SK-N-SH (cell line): ENCODE measurements around the gene NIPAL3. TPM values are rescaled to one million over a fixed set of nuclear protein-coding genes. Genes with fewer than 3 reads are reported as not detected.

Source experiments
- CTCF ChIA-PET: fragments of 300-600, 350-600 bp; formaldehyde crosslinking; extraction: SDS; loops from one replicate; lab custom pipeline; 2021; lab: Yijun Ruan, JAX
- POLR2A ChIA-PET: fragments of 350-600 bp; sonication (Branson Sonifier 250); formaldehyde crosslinking; extraction: SDS; loops from one replicate; lab custom pipeline; 2020; ENCODE audit warnings: antibody characterized with exemption, inconsistent platforms; lab: Yijun Ruan, JAX
- DNase-seq: peaks from one replicate; pipeline ENCODE4 v3.0.0; 2012
- H2AFZ ChIP-seq: fragments of 200-600 bp; sonication (generic); 2 replicates; pipeline ENCODE4 v1.8.1; 2016; ENCODE audit warnings: antibody characterized with exemption, mild to moderate bottlenecking, low read depth
- H3F3A ChIP-seq: fragments of 200-600 bp; sonication (generic); replicated peaks from 2 replicates; pipeline ENCODE3; 2016; ENCODE audit warnings: antibody characterized with exemption, mild to moderate bottlenecking; ENCODE audit not compliant: insufficient read depth
- H3K27ac ChIP-seq, 2 experiments: fragments of 200-500 bp in 1 of 2; fragments of 200-600 bp in 1 of 2; sonication (Bioruptor generic) in 1 of 2; sonication (generic), shearing (Covaris generic) in 1 of 2; 2 replicates each; pipeline versions ENCODE4 v1.5.1 to v1.6.1; 2014 to 2016; ENCODE audit warnings: low read depth in 2 of 2, inconsistent platforms in 1 of 2, low read length in 1 of 2, mild to moderate bottlenecking in 1 of 2, mixed read lengths in 1 of 2
- H3K27me3 ChIP-seq: fragments of 200-600 bp; sonication (generic), shearing (Covaris generic); 2 replicates; pipeline ENCODE4 v1.6.1; 2016; ENCODE audit warnings: mixed run types; ENCODE audit not compliant: insufficient read depth
- H3K36me3 ChIP-seq, 2 experiments: fragments of 200-500 bp in 1 of 2; fragments of 200-600 bp in 1 of 2; sonication (Bioruptor generic) in 1 of 2; sonication (generic) in 1 of 2; replicated peaks in 1 of 2; 2 replicates each; pipeline versions ENCODE3 to v1.5.1; 2014 to 2016; ENCODE audit warnings: low read length in 1 of 2, mild to moderate bottlenecking in 1 of 2; ENCODE audit not compliant: insufficient read depth in 2 of 2, control insufficient read depth in 1 of 2
- H3K4me1 ChIP-seq, 2 experiments: fragments of 200-500 bp in 1 of 2; fragments of 200-600 bp in 1 of 2; sonication (Bioruptor generic) in 1 of 2; sonication (generic), shearing (Covaris generic) in 1 of 2; 2 replicates each; pipeline versions ENCODE4 v1.5.1 to v1.6.1; 2014 to 2016; ENCODE audit warnings: low read depth in 1 of 2, low read length in 1 of 2, mixed run types in 1 of 2; ENCODE audit not compliant: insufficient read depth in 2 of 2, control insufficient read depth in 1 of 2
- H3K4me2 ChIP-seq: fragments of 200-600 bp; sonication (generic), shearing (Covaris generic); 2 replicates; pipeline ENCODE4 v1.6.1; 2017; ENCODE audit warnings: mixed run types
- H3K4me3 ChIP-seq, 2 experiments: fragments of 200-500 bp in 1 of 2; fragments of 200-600 bp in 1 of 2; sonication (Bioruptor generic) in 1 of 2; sonication (generic), shearing (Covaris generic) in 1 of 2; 2 replicates each; pipeline versions ENCODE4 v1.5.1 to v1.8.1; 2014 to 2016; ENCODE audit warnings: low read depth in 2 of 2, inconsistent platforms in 1 of 2, low read length in 1 of 2, mild to moderate bottlenecking in 1 of 2, mixed read lengths in 1 of 2, moderate library complexity in 1 of 2
- H3K79me2 ChIP-seq: fragments of 200-600 bp; sonication (generic); 2 replicates; pipeline ENCODE4 v1.8.1; 2017; ENCODE audit warnings: mild to moderate bottlenecking; ENCODE audit not compliant: insufficient read depth
- H3K9ac ChIP-seq: fragments of 200-600 bp; sonication (generic); 2 replicates; pipeline ENCODE4 v1.6.1; 2017; ENCODE audit warnings: mixed run types
- H3K9me2 ChIP-seq: fragments of 200-600 bp; sonication (generic); 2 replicates; pipeline ENCODE4 v1.6.1; 2017; ENCODE audit warnings: mixed run types
- H3K9me3 ChIP-seq: fragments of 200-600 bp; sonication (generic); 2 replicates; pipeline ENCODE4 v1.6.1; 2017; ENCODE audit warnings: mixed run types, mild to moderate bottlenecking, moderate library complexity
- H4K20me1 ChIP-seq: fragments of 200-600 bp; sonication (generic); 2 replicates; pipeline ENCODE4 v1.6.1; 2017; ENCODE audit warnings: mild to moderate bottlenecking, mixed run types; ENCODE audit not compliant: insufficient read depth
- CHD2 ChIP-seq: fragments of 150-350 bp; IDR thresholded peaks from 2 replicates; pipeline ENCODE4 v1.6.1; 2018; ENCODE audit warnings: low read length; ENCODE audit not compliant: partially characterized antibody
- ELF1 ChIP-seq: IDR thresholded peaks from 2 replicates; pipeline ENCODE4 v1.4.0; 2012
- EZH2phosphoT487 ChIP-seq: fragments of 200-600 bp; sonication (generic); IDR thresholded peaks from 2 replicates; pipeline ENCODE4 v1.6.1; 2017; ENCODE audit warnings: low read depth, mixed run types, mild to moderate bottlenecking, antibody characterized with exemption, moderate library complexity, borderline replicate concordance
- FOSL2 ChIP-seq: IDR thresholded peaks from 2 replicates; pipeline ENCODE4 v1.4.0; 2012; ENCODE audit warnings: low read depth, mild to moderate bottlenecking, moderate library complexity, borderline replicate concordance
- FOXM1 ChIP-seq: IDR thresholded peaks from 2 replicates; pipeline ENCODE4 v1.4.0; 2012; ENCODE audit warnings: low read depth, mild to moderate bottlenecking
- GABPA ChIP-seq: IDR thresholded peaks from 2 replicates; pipeline ENCODE4 v1.4.0; 2012; ENCODE audit warnings: low read depth, mild to moderate bottlenecking
- MAX ChIP-seq: IDR thresholded peaks from 2 replicates; pipeline ENCODE4 v1.4.0; 2012; ENCODE audit warnings: low read depth
- MXI1 ChIP-seq: IDR thresholded peaks from 2 replicates; pipeline ENCODE4 v1.6.1; 2012; ENCODE audit warnings: mild to moderate bottlenecking, low read depth, low read length, improper control_type of control experiment
- NFIC ChIP-seq: IDR thresholded peaks from 2 replicates; pipeline ENCODE4 v1.4.0; 2012; ENCODE audit warnings: borderline replicate concordance
- NRF1 ChIP-seq: IDR thresholded peaks from 2 replicates; pipeline ENCODE4 v1.6.1; 2012; ENCODE audit warnings: low read depth, mild to moderate bottlenecking, low read length
- POLR2AphosphoS5 ChIP-seq: IDR thresholded peaks from 2 replicates; pipeline ENCODE4 v1.6.1; 2012; ENCODE audit warnings: low read depth, low read length
- RCOR1 ChIP-seq: fragments of 150-350 bp; IDR thresholded peaks from 2 replicates; pipeline ENCODE4 v1.6.1; 2017; ENCODE audit warnings: antibody characterized with exemption, low read length
- REST ChIP-seq: IDR thresholded peaks from 2 replicates; pipeline ENCODE4 v1.6.1; 2012; ENCODE audit warnings: mild to moderate bottlenecking, low read depth, low read length, moderate library complexity
- RFX5 ChIP-seq: IDR thresholded peaks from 2 replicates; pipeline ENCODE4 v1.6.1; 2012; ENCODE audit warnings: mild to moderate bottlenecking, improper control_type of control experiment, low read length
- RXRA ChIP-seq: IDR thresholded peaks from 2 replicates; pipeline ENCODE4 v1.4.0; 2012; ENCODE audit warnings: low read depth, mild to moderate bottlenecking, borderline replicate concordance
- SMC3 ChIP-seq: IDR thresholded peaks from 2 replicates; pipeline ENCODE4 v1.6.1; 2012; ENCODE audit warnings: low read depth, low read length, improper control_type of control experiment
- TAF1 ChIP-seq: IDR thresholded peaks from 2 replicates; pipeline ENCODE4 v1.6.1; 2012; ENCODE audit warnings: low read depth, mild to moderate bottlenecking, low read length, moderate library complexity, borderline replicate concordance
- TCF12 ChIP-seq: IDR thresholded peaks from 2 replicates; pipeline ENCODE4 v1.4.0; 2012
- USF1 ChIP-seq: IDR thresholded peaks from 2 replicates; pipeline ENCODE4 v1.4.0; 2012; ENCODE audit warnings: low read depth, borderline replicate concordance
- YY1 ChIP-seq: IDR thresholded peaks from 2 replicates; pipeline ENCODE4 v1.4.0; 2012; ENCODE audit warnings: low read depth, mild to moderate bottlenecking
- WGBS: methylation state at CpG from one replicate; pipeline ENCODE4 v1.1.6; 2017; ENCODE audit warnings: low lambda C conversion rate; 5-methylcytosine and 5-hydroxymethylcytosine counted together
- polyA plus RNA-seq, 3 experiments: library from polyadenylated mRNA; depleted of rRNA; stranded (reverse); fragments of >200 nt; gene quantifications; 2 replicates each; pipeline ENCODE4 v1.2.3, GENCODE V29; 2012

NIPAL3 gene
- polyA plus RNA-seq, 1 of the 3 experiments (the other 2 are of a cell fraction) = 20.3 TPM

- Histone ChIP-seq H3K36me3 (peaks cover 0 to 13% of the 10 kb centered on the region in 2 experiments), H3K79me2 (no peaks in the 10 kb centered on the region), H3K4me2 (no peak overlapping the region), H3F3A (no peaks in the 10 kb centered on the region), H3K9me2 (no peaks in the 10 kb centered on the region)
- no peak for DNase-seq
- TF ChIP-seq TCF12 (no peak), FOXM1 (no peak), REST (no peak), MAX (no peak), NFIC (no peak), FOSL2 (no peak), MXI1 (no peak), EZH2phosphoT487 (no peak), ELF1 (no peak)
- TF ChIP-seq, all 33 proteins: peak for 0
- 90% methylated on average over 5 of the region's 5 CpGs for WGBS
- H3K27me3 ChIP-seq = no peaks in the 10 kb centered on the region
- H3K27ac ChIP-seq = no peak overlapping the region
- H3K9ac ChIP-seq = no peak overlapping the region
- H3K4me3 ChIP-seq = no peak overlapping the region
- no peak overlapping the region for H2AFZ ChIP-seq
- POLR2A ChIA-PET = no interaction called here
- H3K4me1 ChIP-seq = peaks cover 2 to 3% of the 10 kb centered on the region in 2 experiments; a peak in 2 of 4 replicates
- no peaks in the 10 kb centered on the region for H4K20me1 ChIP-seq
- no peaks in the 10 kb centered on the region for H3K9me3 ChIP-seq
- CTCF ChIA-PET = interaction anchor here (0.9 to 3.1 kb wide), 3 partner anchors 11 to 179 kb away, joined by 3 to 24 read pairs (median 13); no protein-coding TSS in a partner anchor
Measured at GRCh38 chr1:24380508-24380907, 35.1 kb upstream of the NIPAL3 start.

GRCh38 chr1:24381256-24381655, 34.3 kb upstream of the NIPAL3 start:
- Histone ChIP-seq H4K20me1 (no peaks in the 10 kb centered on the region), H2AFZ (no peak overlapping the region), H3K27me3 (no peaks in the 10 kb centered on the region), H3K79me2 (no peaks in the 10 kb centered on the region), H3K9me2 (no peaks in the 10 kb centered on the region), H3F3A (no peaks in the 10 kb centered on the region), H3K36me3 (peaks cover 0 to 13% of the 10 kb centered on the region in 2 experiments), H3K27ac (no peak overlapping the region), H3K4me2 (no peak overlapping the region), H3K9ac (no peak overlapping the region), H3K4me3 (no peak overlapping the region), H3K9me3 (no peaks in the 10 kb centered on the region), H3K4me1 (peaks cover 3% of the 10 kb centered on the region in 2 experiments; a peak in 2 of 4 replicates)
- no peak for DNase-seq
- ChIA-PET CTCF (interaction anchor here (0.6 to 8.9 kb wide), 4 partner anchors 10 to 736 kb away, joined by 3 to 106 read pairs (median 14); no protein-coding TSS in a partner anchor), POLR2A (no interaction called here)
- WGBS = 100% methylated on average over 2 of the region's 2 CpGs
- TF ChIP-seq USF1 = no peak
- no peak for TF ChIP-seq CHD2
- no peak for TF ChIP-seq RFX5
- TF ChIP-seq RXRA = no peak
- no peak for TF ChIP-seq NRF1
- TF ChIP-seq SMC3 = no peak
- TF ChIP-seq POLR2AphosphoS5 = no peak
- TF ChIP-seq GABPA = no peak
- no peak for TF ChIP-seq YY1
- TF ChIP-seq TAF1 = no peak
- TF ChIP-seq RCOR1 = no peak
- TF ChIP-seq FOXM1 = no peak
- no peak for TF ChIP-seq MXI1
- no peak for TF ChIP-seq TCF12
- TF ChIP-seq REST = no peak
